Right forelimb (tissue), 1 donor: ENCODE results near the gene RRM1.
"Not testable (repeated sequence)": the region's sequence is repeated elsewhere in the genome, so short reads cannot be mapped to it uniquely, and the experiment has no call there.

Source experiments
- DNase-seq: peaks from one replicate; pipeline ENCODE4 v3.0.0-alpha.2; 2018

The RRM1 gene

DNA sequence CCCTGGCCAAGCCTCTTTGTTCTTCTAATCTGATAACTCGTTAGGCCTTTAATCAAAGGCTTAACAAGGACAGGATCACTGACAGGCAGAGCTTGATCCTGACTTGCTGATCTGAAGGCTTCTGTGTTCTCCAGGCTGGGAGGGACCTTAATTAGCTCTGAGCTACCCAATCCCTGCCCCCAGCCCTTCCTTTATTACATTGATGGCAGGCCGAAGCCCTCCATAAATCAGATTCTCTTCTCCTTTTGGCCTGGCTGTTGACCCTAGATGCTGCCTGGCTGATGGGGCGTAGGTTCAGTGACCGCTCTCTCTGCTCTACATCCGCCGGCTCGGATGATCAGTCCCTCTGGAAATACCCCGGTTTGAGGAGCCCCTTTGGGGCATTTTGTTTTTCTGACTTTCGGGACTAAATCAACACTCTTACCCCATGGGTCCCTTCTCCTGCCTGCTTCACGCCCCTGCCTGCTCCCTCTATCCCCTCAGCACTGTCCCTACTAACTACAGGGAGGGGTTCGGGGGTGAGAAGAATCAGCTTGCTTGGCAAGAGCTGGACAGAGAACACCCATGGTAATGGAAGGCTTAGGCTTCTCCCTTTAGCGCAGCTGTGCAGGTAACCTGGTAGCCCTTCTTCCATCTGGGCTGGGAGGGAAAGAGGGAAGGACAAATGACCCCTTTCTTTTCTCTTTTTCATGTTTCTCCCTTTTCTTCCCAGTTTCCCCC lies 10.0 kb upstream of the RRM1 start:
- DNase-seq = no peak

DNA sequence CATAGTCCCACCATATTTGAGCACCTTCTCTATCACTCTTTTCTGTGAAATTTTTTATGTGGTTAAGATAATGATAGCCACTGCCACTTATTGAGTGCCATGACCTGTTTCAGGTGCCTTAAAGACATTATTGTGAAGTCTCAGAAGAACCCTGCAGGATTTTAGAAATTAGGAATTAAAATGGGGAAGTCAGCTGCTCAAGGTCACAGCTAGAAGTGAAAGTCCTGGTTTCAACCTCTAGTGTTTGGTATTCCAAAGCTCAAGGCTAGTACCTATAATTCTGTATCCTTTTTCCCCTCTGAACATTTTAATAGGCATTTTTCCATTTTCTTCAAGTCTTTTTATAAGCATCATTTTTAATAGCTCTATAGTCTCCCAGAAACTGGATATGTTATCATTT lies 9.0 kb upstream of the RRM1 start:
- DNase-seq = no peak

DNA sequence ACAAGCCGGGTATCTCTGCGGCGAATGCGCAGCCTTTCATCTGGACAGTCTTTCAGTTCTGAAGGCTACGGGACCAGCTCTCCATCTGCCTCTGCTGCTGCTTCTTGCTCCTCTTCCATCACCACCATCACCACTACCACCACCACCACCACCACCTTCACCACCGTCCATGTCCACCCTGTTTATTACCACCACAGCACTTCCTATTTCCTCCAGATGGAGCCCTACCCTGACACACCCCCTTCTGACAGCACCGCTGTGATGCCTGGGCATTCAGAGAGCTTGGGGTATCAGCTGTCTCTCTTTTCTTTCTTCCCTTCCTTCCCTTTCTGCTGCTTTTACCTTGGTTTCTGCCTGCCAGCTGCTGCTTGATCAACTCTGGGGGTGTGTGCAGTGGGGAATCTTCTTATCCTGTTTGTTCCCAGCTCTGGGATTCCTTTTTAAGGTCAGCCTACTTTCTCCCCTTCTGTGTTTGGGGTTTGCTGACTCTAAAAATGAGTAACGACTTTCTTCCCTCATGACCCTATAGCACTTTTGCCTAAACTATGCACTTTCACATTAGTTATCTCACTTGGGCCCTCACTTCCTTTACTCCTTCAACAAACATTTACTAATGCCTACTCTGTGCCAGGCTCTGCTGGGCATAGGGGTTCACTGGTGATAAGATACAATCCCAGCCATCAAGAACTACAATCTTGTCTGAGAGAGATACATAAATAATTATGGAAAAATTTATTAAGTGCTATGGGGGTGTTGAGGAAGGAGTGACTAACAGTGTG lies 7.8 kb upstream of the RRM1 start:
- no peak for DNase-seq

DNA sequence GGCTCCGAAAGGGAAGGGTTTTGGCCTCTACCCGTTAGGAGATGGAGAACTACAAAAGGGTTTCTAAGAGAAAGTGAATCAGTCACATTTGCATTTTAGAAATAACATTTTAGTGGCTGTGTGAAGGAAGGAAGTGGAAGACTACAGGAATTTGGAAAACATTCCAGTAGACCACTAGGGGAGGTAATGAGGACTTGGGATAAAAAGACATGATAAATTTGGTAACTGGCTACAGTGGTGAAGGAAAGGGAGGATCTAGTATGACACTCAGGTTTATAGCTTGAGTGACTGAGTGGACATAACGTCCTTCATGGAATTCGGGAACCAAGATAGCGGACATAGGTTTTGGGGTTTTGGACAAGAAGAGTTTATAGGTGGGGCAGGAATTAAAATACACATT lies 7.0 kb upstream of the RRM1 start:
- DNase-seq = no peak

DNA sequence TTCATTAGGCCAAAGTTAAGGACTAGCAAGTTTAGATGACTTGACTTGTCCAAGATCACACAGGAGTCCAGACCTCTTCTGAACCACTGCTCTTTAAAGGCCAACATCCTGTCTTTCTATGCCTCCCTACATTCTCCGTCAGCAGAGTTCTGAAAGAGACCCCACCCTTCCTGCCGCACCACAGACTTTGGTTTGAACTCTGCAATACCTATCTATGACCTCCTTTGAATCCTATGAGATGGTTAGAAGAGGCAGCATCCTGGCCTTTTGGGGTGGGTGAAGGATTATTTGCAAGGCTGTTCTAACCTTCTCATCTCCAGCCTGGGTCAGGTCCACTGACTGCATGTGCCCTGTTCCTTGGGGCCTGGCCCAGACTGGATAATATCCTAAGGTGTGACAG lies 4.3 kb upstream of the RRM1 start:
- DNase-seq = no peak

DNA sequence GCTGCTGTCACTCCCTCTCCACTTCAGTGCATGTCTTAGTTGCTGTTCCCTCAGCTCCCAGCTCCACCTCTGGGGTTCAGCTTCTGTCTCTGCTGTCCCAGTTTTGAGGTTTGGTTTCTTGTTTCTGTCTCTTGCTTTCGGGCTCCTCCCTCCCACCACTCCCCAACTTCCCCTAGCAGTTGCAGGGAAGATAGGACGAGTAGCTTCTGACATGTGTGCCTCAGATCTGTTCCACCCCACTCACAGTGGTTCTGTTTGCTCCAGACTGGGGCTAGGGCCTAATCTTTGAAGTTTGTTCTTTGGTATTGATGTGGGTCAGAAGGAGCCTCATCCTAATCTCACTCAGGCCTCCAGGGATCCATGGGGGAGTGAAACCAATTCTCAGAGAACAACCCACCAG lies 2.6 kb upstream of the RRM1 start:
- no peak for DNase-seq

DNA sequence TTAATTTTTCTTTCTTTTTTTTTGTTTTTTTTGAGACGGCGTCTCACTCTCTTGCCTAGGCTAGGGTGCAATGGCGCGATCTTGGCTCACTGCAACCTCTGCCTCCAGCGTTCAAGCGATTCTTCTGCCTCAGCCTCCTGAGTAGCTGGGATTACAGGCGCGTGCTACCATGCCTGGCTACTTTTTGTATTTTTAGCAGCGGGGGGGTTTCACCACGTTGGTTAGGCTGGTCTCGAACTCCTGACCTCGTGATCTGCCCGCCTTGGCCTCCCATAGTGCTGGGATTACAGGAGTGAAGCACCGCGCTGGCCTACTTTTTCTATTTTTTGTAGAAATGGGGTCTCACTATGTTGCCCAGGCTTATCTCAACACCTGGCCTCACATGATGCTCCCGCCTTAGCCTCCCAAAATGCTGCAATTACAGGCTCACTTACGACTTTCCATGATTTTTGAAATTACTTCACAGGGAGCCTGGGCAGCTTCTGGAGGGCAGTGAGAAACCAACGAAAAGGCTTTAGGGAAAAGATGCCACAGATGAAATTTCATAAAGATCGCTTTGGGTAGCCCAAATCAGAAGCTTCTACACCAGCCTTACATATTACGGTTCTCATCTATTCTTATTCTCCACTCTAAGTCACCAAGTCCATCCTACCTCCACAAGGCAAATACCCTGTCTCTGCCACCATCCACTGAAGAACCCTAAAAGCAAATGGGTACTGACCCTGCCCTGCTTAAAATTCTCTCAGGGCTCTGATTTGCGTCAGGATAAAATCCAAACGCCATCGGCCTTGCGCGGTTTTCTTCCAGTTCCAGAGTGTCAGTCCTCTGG lies 866 bp upstream of the RRM1 start:
- no peak for DNase-seq

DNA sequence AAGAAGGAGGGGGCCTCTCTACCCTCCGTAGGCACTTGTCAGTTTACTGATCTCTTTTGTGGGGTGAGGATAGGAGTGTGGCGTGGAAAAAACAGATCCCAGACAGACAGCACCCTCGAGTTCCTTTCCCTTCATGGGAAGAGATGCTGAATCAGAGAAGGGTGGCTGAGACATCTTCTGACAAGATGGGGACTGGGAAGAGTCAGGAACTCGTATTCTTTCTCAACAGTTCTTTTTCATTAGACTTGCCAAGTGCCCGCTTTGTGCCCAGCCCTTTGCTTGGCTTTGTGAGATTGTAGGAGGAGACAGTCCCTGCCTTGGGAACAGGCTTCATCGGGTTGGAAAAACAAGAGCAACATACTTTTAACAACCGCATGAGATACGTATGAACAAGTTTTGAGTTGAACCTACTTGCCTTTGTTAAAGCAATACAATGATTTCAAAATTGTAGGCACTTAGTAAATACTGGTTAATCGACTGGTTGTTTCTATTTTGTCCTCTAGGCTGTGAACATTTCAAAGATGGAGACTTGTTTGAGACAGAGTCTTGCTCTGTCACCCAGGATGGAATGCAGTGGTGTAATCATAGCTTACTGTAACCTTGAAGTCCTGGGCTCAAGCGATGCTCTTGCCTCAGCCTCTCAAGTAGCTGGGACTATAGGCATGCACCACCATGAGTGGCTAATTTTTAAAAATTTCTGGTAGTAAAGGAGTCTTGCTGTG lies 1.1 kb downstream of the RRM1 start:
- no peak for DNase-seq

DNA sequence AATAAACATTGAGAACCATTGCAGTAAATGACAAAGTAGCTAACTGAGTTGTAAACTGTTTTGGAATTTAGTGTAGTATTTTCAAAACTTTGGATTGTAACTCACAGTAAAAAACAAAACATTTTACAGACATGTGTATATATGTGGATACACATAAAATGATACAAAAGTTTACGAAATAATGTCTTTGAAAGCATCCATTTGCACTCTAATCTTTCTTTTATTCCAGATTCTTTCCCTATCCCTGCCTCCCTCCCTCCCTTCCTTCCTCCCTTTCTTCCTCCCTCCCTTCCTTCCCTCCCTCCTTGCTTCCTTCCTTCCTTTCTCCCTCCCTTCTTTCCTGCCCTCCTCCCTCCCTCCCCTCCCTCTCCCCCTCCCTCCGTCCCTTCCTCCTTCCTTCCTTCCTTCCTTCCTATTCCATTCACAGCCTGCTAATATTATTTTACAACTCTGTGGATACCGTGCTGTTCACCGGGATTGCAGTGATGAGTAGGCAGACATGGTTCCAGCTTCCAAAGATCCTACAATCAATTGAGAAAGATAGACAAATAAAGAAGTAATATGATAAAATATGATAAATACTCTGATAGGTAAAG lies 3.5 kb downstream of the RRM1 start:
- DNase-seq = no peak

DNA sequence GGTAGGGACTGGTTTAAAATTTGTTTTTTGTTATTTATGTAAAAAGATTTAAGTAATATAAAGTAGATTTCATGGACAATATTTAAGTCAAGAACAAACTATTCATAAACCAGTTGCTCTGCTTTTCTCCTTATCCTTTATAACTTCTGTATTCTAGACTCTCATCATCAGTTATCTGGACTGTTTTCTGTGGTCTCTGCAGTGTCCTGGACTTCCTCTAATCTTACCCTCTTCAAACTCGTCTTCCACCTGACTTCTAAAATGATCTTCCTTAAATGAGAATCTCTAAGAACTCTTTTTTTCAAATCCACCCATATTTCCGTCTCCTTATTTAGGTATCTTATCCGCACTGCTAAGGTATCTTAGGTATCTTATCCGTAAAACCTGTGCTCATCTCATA lies 8.1 kb downstream of the RRM1 start:
- DNase-seq = no peak

DNA sequence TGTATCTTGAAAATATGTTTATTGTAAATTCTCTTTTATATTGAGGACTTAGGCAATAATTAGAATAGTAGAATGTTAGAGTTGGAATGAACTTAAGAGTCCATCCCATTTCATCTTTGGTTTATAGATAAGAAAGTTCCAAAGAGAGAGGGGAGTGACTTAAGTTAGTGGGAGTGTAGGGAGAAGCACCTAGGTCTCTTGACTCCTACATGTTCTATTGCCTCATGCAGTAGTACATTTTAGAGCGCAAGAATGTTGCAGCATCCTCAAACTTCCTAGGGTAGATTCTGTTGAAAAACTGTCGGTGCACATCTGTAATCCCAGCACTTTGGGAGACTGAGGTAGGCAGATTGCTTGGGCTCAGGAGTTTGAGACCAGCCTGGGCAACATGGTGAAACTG lies 8.7 kb downstream of the RRM1 start:
- DNase-seq = no peak

DNA sequence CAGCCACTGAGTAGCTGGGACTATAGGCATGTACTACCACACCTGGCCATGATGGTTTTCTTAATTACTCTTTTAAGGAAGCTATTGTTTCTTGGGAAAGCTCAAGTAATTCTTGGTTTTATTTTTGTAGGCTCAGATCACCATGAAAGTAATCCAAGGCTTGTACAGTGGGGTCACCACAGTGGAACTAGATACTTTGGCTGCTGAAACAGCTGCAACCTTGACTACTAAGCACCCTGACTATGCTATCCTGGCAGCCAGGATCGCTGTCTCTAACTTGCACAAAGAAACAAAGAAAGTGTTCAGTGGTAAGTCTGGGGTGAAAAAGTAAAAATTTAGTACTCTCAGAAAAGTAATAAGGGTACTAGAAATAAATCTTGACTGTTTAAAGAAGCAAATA lies 11.3 kb downstream of the RRM1 start:
- no peak for DNase-seq

DNA sequence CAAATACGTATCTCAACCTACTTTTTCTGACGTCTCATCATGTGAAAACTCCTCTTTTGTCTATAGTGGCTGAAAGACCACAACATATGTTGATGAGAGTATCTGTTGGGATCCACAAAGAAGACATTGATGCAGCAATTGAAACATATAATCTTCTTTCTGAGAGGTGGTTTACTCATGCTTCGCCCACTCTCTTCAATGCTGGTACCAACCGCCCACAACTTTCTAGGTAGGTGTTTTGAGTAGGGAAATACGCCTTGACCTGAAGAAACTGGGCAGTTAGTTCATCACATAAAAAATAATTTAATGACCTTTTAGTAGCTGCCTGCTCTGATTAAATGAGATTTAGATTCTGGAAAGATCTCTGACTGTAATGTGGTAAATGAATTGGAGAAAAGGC lies 17.2 kb downstream of the RRM1 start:
- DNase-seq = no peak

DNA sequence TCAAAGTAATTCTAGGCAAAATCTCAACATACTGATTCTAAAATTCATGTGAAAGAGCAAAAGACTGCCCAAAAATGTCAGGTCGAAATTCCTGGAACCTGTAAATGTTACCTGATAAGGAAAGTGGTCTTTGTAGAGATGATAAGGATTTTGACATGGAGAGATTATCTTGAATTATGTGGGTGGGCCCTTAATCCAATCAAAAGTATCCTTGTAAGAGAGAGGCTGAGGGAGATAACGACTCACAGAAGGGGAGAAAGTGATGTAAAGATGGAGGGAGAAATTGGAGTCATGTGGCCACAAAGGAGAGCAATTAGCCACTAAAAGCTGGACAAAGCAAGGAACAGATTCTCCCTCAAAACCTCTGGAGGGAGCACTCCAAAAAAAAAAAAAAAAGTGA lies 20.5 kb downstream of the RRM1 start:
- no peak for DNase-seq

DNA sequence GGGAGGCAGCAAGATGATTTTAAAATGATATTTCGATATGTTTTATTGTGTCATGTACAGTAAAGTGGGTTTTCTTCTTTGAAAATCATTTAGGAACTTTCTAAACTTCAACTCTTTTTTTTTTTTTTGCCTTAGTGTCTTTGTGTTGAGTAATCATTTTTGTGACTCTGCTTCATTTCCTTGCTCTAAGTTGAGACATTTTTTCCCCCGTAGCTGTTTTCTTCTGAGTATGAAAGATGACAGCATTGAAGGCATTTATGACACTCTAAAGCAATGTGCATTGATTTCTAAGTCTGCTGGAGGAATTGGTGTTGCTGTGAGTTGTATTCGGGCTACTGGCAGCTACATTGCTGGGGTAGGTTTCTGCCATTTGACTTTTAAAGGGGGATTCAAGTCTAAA lies 23.5 kb downstream of the RRM1 start:
- DNase-seq = no peak

DNA sequence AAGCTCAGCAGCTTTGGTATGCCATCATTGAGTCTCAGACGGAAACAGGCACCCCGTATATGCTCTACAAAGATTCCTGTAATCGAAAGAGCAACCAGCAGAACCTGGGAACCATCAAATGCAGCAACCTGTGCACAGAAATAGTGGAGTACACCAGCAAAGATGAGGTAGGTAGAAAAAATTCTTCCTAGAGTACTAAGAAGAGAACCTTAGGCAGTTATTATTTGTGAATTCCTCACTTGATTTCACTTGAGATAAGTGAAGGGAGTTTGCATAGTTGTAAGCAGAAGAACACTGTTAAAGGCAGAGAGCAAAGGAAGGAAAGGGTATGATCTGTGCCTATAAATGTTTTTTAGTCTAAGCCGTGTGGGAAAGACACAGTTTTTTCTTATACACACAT lies 28.6 kb downstream of the RRM1 start:
- DNase-seq = no peak

DNA sequence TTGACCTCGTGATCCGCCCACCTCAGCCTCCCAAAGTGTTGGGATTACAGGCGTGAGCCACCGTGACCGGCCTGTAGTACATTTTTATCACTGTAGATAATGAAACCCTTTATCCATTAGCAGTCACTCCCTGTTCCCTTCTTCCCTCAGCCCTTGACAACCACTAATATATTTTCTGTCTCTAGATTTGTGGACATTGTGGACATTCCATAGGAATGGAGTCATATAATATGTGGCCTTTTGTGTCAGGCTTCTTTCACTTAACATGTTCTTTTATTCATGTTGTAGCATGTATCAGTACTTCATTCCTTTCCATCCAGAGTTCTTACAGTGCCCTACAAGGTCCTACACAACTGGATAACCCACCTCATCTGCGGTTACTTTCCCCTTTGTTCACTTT lies 30.5 kb downstream of the RRM1 start:
- DNase-seq = no peak

DNA sequence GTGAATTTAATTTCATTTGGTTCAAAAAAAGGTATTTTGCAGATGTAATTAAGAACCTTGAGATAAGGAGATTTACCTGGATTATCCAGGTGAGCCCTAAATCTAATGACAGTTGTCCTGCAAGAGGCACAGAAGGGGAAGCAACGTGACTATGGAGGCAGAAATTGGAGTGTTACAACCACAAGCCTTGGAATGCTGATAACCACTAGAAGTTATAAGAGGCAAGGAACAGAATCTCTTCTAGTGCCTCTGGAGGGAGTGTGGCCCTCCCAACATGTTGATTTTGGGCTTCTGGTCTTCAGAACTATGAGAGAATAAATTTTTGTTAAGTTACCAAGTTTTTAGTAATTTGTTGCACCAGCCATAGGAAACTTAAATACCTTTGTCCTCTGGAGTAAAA lies 32.8 kb downstream of the RRM1 start:
- no peak for DNase-seq

DNA sequence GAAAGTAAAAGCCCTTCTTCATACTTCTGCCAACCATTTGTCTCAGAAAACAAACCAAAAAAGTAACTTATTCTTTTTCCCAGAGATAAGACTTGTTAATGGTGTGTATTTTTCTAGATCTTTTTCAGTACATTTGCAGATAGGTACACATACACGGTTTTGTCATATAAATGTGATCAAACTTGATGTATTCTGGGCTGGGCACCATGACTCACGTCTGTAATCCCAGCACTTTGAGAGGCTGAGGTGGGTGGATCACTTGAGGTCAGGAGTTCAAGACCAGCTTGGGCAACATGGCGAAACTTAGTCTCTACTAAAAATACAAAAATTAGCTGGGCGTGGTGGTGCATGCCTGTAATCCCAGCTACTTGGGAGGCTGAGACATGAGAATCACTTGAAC lies 35.6 kb downstream of the RRM1 start:
- not testable (repeated sequence) for DNase-seq

DNA sequence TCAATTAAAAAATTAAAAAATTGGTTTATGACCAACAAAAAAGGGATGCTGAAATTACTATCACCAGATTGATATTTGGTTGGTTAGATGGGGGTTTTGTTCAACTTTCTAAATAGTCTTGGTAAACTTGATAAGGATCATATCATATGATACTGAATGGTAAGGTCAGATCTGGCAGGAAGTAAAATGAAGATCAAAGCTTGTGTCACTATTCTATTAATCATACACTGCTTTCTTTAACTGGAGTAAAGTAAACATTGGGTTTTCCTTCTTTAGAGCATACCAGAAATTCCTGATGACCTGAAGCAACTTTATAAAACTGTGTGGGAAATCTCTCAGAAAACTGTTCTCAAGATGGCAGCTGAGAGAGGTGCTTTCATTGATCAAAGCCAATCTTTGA lies 40.2 kb downstream of the RRM1 start:
- DNase-seq = no peak

DNA sequence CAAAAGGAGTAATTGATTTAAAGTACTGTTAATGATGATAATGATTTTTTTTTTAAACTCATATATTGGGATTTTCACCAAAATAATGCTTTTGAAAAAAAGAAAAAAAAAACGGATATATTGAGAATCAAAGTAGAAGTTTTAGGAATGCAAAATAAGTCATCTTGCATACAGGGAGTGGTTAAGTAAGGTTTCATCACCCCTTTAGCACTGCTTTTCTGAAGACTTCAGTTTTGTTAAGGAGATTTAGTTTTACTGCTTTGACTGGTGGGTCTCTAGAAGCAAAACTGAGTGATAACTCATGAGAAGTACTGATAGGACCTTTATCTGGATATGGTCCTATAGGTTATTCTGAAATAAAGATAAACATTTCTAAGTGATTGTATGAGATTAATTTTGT lies 43.9 kb downstream of the RRM1 start:
- no peak for DNase-seq

DNA sequence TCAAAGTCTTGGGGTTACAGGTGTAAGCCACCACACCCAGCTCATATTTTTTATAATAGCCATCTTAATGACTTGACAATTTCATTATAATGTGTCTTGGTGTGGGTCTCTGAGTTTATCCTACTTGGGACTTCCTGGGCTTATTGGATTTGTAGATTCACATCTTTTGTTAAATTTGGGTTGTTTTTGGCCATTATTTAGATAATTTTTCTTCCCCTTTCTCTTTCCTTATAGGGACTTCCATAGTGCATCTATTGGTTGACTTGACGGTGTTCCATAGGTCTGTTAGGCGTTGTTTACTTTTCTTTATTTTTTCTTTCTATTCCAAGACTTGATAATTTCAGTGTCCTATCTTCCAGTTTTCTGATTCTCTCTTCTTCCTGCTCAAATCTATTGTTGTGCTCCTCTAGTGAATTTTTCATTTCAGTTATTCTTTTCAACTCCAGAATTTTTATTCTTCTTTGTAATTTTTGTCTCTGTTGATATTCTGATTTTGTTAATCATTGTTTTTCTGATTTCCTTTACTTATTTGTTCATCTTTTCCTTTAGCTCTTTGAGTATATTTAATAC lies 45.6 kb downstream of the RRM1 start:
- no peak for DNase-seq
